OCI-M2 (cell line): ENCODE data around the gene GTF3C5.
"Not testable (repeated sequence)": the region's sequence is repeated elsewhere in the genome, so short reads cannot be mapped to it uniquely, and the experiment has no call there.

ENCODE experiments used
- DNase-seq: peaks from one replicate; lab custom pipeline; 2025; ENCODE audit not compliant: unreplicated experiment; lab: John Stamatoyannopoulos, UW

GTF3C5 gene

GRCh38 chr9:133087429-133088145 is 56.8 kb downstream of the GTF3C5 start:
- DNase-seq, result no peak

DNA sequence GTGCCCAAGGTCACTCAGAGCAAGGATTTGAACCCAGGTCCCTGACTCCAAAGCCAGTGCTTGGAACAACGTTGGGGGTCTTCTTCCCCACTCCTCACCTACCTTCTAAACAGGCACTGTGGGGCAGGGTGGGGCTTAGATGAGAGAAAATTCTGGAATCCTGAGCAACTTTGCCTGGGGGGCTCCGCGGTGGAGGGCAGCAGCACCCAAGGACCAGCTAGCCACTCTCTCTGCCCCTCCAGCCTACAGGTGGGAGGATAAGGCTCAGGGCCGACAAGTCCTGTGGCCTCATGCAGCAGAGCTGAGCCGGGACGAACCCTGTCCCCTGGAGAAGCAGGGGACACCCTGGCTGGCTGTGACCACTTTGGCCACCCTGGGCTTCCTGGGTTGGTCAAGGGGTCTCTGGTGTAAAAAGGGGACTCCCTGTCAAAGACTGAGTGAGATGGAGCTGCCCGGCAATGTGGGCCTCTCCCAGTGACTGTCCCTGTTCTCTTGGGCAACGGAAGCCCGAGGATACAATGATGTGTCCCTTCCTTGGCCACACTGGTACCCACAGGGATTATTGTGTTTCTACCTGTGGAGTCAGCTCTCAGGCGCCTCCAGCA is 57.5 kb downstream of the GTF3C5 start:
- DNase-seq, result no peak

- no peak for DNase-seq
Observed at GRCh38 chr9:133088756-133089155, 58.0 kb downstream of the GTF3C5 start.

GRCh38 chr9:133089271-133089671 is 58.5 kb downstream of the GTF3C5 start:
- DNase-seq, result no peak

GRCh38 chr9:133090187-133090586 is 59.4 kb downstream of the GTF3C5 start:
- no peak for DNase-seq

- DNase-seq, result no peak
Observed at GRCh38 chr9:133090752-133091385, 60.1 kb downstream of the GTF3C5 start.

- not testable (repeated sequence) for DNase-seq
Observed at GRCh38 chr9:133094351-133094750, 63.6 kb downstream of the GTF3C5 start.

GRCh38 chr9:133094842-133095393 is 64.1 kb downstream of the GTF3C5 start:
- no peak for DNase-seq

GRCh38 chr9:133098104-133098754 is 67.4 kb downstream of the GTF3C5 start:
- no peak for DNase-seq

- DNase-seq, result no peak
Observed at GRCh38 chr9:133098871-133099270, 68.1 kb downstream of the GTF3C5 start.

GRCh38 chr9:133099726-133100505 is 69.1 kb downstream of the GTF3C5 start:
- no peak for DNase-seq

GRCh38 chr9:133100506-133101355 is 69.9 kb downstream of the GTF3C5 start:
- no peak for DNase-seq

- no peak for DNase-seq
Observed at GRCh38 chr9:133101356-133102189, 70.8 kb downstream of the GTF3C5 start.

DNA sequence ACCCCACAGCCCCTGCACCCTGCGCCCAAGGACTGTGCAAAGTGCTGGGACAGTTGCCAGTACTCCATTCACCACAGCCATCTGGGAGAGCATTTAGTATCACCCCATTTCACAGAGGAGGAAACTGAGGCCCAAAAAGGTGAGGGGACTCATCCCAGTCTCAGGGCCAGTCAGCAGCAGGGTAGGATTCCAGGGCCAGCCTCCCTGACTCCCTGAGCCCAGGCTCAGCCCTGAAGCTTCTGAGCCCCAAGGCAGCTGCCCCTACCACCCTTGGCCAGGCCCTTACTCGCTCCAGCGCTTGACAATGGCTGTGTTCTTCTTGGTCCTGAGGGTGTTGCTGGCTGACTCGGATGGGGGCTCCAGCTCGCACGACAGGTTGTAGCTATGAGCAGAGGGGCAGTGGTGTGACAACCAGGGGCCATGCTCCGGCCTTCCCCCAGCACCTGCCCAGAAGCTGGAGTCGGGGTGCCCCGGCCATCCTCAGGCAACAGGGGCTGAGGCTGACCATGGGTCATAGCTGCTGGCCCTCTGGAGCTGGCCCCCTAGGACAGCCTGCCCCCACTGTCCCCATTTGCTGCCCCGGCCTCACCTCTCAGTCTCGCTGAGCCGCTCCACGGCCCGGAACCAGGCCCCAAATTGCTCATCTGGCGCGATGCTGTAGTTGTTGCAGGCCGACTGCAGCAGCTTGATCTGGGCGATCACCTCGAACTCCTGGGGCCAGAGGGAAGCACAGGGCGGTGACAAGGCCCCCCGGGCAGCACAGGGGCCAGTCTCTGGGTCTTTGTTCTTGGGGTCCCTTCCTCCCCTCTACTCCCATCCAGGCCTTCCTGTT is 71.6 kb downstream of the GTF3C5 start:
- no peak for DNase-seq

- DNase-seq, result no peak
Observed at GRCh38 chr9:133103183-133103986, 72.6 kb downstream of the GTF3C5 start.

DNA sequence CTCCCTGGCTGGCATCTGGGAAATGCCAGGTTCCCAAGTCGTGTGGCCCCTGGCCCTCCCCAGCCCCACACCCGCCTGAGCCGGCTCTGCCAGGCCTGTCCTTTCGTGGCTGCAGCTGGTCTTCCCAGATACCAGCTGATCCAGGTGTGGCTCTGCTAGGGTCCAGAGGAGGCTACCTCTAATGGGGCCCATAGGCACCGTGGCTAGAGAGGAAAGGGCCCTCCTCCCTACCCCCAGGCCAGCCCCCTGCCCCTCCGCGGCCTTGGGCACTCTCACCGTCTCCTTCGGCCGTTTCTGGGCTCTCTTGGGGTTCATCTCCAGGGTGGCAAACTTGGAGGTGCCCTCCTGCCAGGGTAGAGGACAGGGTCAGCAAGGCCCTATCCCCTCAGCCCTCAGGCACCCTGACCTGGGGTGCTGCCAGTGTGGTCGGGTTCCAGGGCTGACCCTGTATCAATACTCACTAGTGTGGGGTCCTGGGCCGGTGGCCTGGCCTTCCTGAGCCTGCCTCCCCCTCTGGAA is 73.2 kb downstream of the GTF3C5 start:
- DNase-seq, result no peak
